HUES64 (cell line): ENCODE data around the gene MAPK14.

Experiments used
- H3K27ac ChIP-seq: 2 replicates; pipeline ENCODE4 v1.7.0; 2013; ENCODE audit warnings: low read depth, low read length, inconsistent platforms
- H3K27me3 ChIP-seq: 2 replicates; pipeline ENCODE4 v1.6.1; 2013; ENCODE audit warnings: mild to moderate bottlenecking, low read length; ENCODE audit not compliant: insufficient read depth
- H3K36me3 ChIP-seq: 2 replicates; pipeline ENCODE4 v1.6.1; 2013; ENCODE audit warnings: mild to moderate bottlenecking, low read length; ENCODE audit not compliant: insufficient read depth
- H3K4me1 ChIP-seq: 2 replicates; pipeline ENCODE4 v1.6.1; 2013; ENCODE audit warnings: mild to moderate bottlenecking, low read length, moderate library complexity; ENCODE audit not compliant: insufficient read depth
- H3K4me3 ChIP-seq: 2 replicates; pipeline ENCODE4 v1.5.1; 2013; ENCODE audit warnings: mild to moderate bottlenecking, low read length, moderate library complexity
- H3K9ac ChIP-seq: 2 replicates; pipeline ENCODE4 v1.6.1; 2013; ENCODE audit warnings: mild to moderate bottlenecking, low read depth, low read length
- H3K9me3 ChIP-seq: 2 replicates; pipeline ENCODE4 v1.6.1; 2013; ENCODE audit warnings: low read depth, low read length; ENCODE audit not compliant: insufficient read depth
- WGBS: fragments of 150-250, 120-280 bp; methylation state at CpG from one replicate; pipeline ENCODE4 v1.1.7; 2013; ENCODE audit warnings: missing lambda C conversion rate; 5-methylcytosine and 5-hydroxymethylcytosine counted together

Gene MAPK14

DNA sequence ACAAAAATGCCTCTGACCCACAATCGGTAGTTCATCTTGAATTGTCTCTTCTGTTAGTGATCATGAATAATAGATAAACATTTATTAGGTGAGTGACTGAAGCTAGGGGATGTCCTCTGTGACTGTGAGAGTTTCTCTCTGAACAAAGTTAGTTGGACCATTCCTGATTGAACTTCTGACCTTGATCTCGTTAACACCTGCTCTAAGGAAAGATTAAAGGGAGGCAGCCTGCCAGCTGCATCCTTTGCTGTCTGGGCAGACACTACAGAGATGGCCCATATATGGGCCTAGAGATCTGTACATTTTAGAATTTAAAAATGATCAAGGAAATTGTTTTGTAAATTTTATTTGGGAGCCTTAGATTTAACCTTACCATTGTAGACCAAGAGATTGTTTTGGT lies 27.3 kb downstream of the MAPK14 start:
- 74% methylated on average over 2 of the region's 2 CpGs for WGBS
- Histone ChIP-seq H3K27me3 (no peaks in the 10 kb centered on the region), H3K4me3 (no peak overlapping the region), H3K36me3 (peaks cover 38% of the 10 kb centered on the region), H3K4me1 (peaks cover 4% of the 10 kb centered on the region; the same call in 1 of the 2 replicates), H3K9me3 (no peaks in the 10 kb centered on the region), H3K27ac (no peak overlapping the region), H3K9ac (no peak overlapping the region)

- no peaks in the 10 kb centered on the region for H3K9me3 ChIP-seq
- peaks cover 49% of the 10 kb centered on the region for H3K36me3 ChIP-seq
- 96% methylated on average over 1 of the region's 1 CpG for WGBS
- H3K4me3 ChIP-seq: no peak overlapping the region
- H3K9ac ChIP-seq: no peak overlapping the region
- no peaks in the 10 kb centered on the region for H3K27me3 ChIP-seq
- H3K27ac ChIP-seq: no peak overlapping the region
- peaks cover 4% of the 10 kb centered on the region; the same call in 1 of the 2 replicates for H3K4me1 ChIP-seq
Measured at GRCh38 chr6:36056178-36056577, 28.6 kb downstream of the MAPK14 start.

DNA sequence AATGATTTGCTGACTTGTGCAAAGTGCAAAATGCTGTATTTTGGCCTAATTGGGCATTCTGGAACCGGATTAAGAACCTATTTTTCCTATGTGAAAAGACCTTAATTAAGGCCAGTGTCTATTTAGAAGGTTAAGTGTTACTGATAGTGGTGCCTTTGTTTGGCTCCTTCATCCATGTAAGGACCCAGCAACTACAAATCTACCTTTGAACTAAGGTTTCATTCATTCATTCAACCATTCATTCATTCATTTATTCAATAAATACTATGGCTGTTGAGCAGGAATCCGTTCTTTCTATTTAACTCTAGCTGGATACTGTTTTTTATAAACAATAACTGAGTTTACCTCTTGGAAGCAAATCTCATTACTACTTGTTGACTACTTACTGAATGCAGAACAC lies 33.6 kb downstream of the MAPK14 start:
- 48% methylated on average over 2 of the region's 2 CpGs for WGBS
- H3K4me1 ChIP-seq: peaks cover 5% of the 10 kb centered on the region; the same call in 1 of the 2 replicates
- no peaks in the 10 kb centered on the region for H3K27me3 ChIP-seq
- no peak overlapping the region for H3K27ac ChIP-seq
- peaks cover 24% of the 10 kb centered on the region for H3K36me3 ChIP-seq
- no peak overlapping the region for H3K4me3 ChIP-seq
- no peak overlapping the region for H3K9ac ChIP-seq
- H3K9me3 ChIP-seq: no peaks in the 10 kb centered on the region

- WGBS: 97% methylated on average over 2 of the region's 2 CpGs
- Histone ChIP-seq H3K9me3 (no peaks in the 10 kb centered on the region), H3K27me3 (no peaks in the 10 kb centered on the region), H3K27ac (no peak overlapping the region), H3K4me3 (no peak overlapping the region), H3K36me3 (peaks cover 23% of the 10 kb centered on the region), H3K9ac (no peak overlapping the region), H3K4me1 (peaks cover 5% of the 10 kb centered on the region; the same call in 1 of the 2 replicates)
Measured at GRCh38 chr6:36062247-36062646, 34.6 kb downstream of the MAPK14 start.

GRCh38 chr6:36063318-36064060 lies 35.9 kb downstream of the MAPK14 start:
- no peak overlapping the region for H3K4me3 ChIP-seq
- WGBS: 93% methylated on average over 4 of the region's 4 CpGs
- no peaks in the 10 kb centered on the region for H3K27me3 ChIP-seq
- peaks cover 5% of the 10 kb centered on the region; the same call in 1 of the 2 replicates for H3K4me1 ChIP-seq
- no peaks in the 10 kb centered on the region for H3K9me3 ChIP-seq
- H3K27ac ChIP-seq: no peak overlapping the region
- H3K36me3 ChIP-seq: peaks cover 23% of the 10 kb centered on the region
- H3K9ac ChIP-seq: no peak overlapping the region

GRCh38 chr6:36064770-36065396 lies 37.3 kb downstream of the MAPK14 start:
- Histone ChIP-seq H3K4me3 (no peak overlapping the region), H3K27ac (no peak overlapping the region), H3K27me3 (no peaks in the 10 kb centered on the region), H3K4me1 (peaks cover 5% of the 10 kb centered on the region; the same call in 1 of the 2 replicates), H3K9ac (no peak overlapping the region), H3K36me3 (peaks cover 15% of the 10 kb centered on the region; the same call in 1 of the 2 replicates), H3K9me3 (no peaks in the 10 kb centered on the region)
- WGBS: 94% methylated on average over 3 of the region's 3 CpGs

GRCh38 chr6:36065916-36066315 lies 38.3 kb downstream of the MAPK14 start:
- Histone ChIP-seq H3K4me1 (peaks cover 5% of the 10 kb centered on the region; the same call in 1 of the 2 replicates), H3K27me3 (no peaks in the 10 kb centered on the region), H3K36me3 (peaks cover 6% of the 10 kb centered on the region; the same call in 1 of the 2 replicates), H3K9me3 (no peaks in the 10 kb centered on the region), H3K9ac (no peak overlapping the region), H3K27ac (no peak overlapping the region), H3K4me3 (no peak overlapping the region)

DNA sequence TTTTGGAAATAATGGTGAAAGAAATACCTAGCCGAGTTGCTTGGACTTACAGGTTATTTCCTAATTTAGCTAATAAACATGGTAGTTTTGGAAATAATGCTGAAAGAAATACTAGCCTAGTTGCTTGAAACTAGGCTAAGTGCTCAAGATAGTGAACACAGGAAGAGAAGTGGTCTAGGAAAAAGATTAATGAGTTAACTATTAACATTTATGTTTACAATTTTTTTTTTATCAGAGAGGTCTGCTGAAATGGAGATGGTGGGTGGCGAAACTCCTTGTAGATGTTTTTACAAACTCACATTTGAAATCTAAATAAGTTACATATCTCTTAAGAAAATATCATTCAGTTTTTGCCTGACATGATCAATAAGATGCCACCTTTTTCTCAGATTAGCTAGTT lies 39.2 kb downstream of the MAPK14 start:
- Histone ChIP-seq H3K27me3 (no peaks in the 10 kb centered on the region), H3K36me3 (no peaks in the 10 kb centered on the region), H3K4me1 (peaks cover 5% of the 10 kb centered on the region; the same call in 1 of the 2 replicates), H3K27ac (no peak overlapping the region), H3K4me3 (no peak overlapping the region), H3K9me3 (no peaks in the 10 kb centered on the region), H3K9ac (no peak overlapping the region)
- WGBS: 83% methylated on average over 1 of the region's 2 CpGs

DNA sequence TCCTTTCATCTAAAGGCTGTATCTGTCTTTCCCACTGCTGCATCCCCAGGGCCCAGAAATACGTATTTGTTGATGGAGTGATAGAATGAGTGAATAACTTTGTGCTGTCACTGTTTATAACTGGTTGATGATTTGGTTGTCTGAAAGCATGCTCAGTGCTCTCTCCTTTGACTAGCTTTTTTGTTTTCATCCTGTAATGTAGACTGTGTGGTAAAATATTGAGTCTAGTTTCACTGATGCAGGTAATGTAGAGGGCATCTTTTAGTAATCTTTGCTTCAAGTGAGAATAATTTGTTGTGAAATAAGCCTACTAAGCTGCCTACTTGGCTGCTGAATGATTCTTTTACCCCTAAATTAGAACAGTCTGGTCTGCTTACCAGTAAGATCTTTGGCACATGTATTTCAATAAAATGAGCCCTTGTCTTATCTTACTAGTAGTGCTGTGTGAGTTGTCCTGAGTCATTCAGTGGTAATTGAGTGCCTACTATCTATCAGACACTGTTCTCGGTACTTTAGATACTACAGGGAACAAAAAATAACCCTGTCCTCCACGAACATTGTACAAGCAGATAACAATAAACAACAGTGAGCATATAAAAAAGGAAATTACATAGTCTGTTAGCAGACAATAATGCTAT lies 39.9 kb downstream of the MAPK14 start:
- H3K4me3 ChIP-seq: no peak overlapping the region
- peaks cover 5% of the 10 kb centered on the region; the same call in 1 of the 2 replicates for H3K4me1 ChIP-seq
- H3K27me3 ChIP-seq: no peaks in the 10 kb centered on the region
- no peaks in the 10 kb centered on the region for H3K36me3 ChIP-seq
- H3K27ac ChIP-seq: no peak overlapping the region
- no peaks in the 10 kb centered on the region for H3K9me3 ChIP-seq
- 74% methylated on average over 3 of the region's 3 CpGs for WGBS
- H3K9ac ChIP-seq: no peak overlapping the region

DNA sequence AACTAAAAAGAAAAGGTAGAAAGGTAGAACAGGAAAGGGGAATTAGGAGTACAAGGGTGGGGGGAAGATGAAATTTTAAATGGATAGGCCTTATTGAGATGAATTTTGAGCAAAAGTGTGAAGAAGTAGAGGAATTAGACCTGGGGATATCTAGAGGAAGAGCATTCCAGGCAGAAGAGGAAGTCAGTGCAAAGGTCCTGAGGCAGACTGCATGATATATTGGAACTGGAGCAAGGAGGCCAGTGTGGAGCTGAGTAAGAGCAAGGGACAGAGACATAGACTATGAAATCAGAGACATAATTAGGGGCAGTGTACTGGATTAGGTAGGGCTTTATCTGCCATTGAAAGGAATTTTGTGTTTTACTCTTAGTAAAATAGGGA lies 40.4 kb downstream of the MAPK14 start:
- Histone ChIP-seq H3K27ac (no peak overlapping the region), H3K27me3 (no peaks in the 10 kb centered on the region), H3K9me3 (no peaks in the 10 kb centered on the region), H3K9ac (no peak overlapping the region), H3K4me1 (peaks cover 5% of the 10 kb centered on the region; the same call in 1 of the 2 replicates), H3K4me3 (no peak overlapping the region), H3K36me3 (no peaks in the 10 kb centered on the region)

DNA sequence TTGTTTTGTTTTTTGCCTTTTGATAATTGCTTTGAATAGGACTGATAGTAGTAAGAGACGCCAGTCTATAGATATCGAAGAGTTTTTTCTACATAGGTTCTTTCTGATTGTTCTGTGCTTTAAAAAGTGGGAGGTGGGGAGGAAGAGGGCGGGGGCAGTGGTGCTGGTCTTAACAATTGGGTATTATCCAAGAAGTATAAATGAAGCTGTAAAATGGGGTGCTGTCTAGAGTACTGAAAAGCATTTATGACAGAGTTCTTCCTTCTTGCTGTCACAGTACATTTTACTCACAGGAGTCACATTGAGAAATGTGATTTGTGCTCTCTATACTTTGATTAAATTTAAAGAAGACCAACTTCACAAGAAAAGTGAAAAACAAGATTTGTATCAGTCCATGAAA lies 41.0 kb downstream of the MAPK14 start:
- no peak overlapping the region for H3K27ac ChIP-seq
- 90% methylated on average over 3 of the region's 3 CpGs for WGBS
- H3K9me3 ChIP-seq: no peaks in the 10 kb centered on the region
- peaks cover 5% of the 10 kb centered on the region; the same call in 1 of the 2 replicates for H3K4me1 ChIP-seq
- no peak overlapping the region for H3K9ac ChIP-seq
- H3K27me3 ChIP-seq: no peaks in the 10 kb centered on the region
- no peaks in the 10 kb centered on the region for H3K36me3 ChIP-seq
- H3K4me3 ChIP-seq: no peak overlapping the region
